ENCODE data around the gene PITPNM1. TPM values are rescaled to one million over a fixed set of nuclear protein-coding genes. Genes with fewer than 3 reads are reported as not detected.
"Not testable (repeated sequence)": the region's sequence is repeated elsewhere in the genome, so short reads cannot be mapped to it uniquely, and the experiment has no call there.

The PITPNM1 gene
- total RNA-seq, 2 experiments from 2014 or later: 90.0 to 94.8 TPM

GRCh38 chr11:67466367-67466766 is 38.8 kb downstream of the PITPNM1 start:
- Histone ChIP-seq H3K27me3 (ENCODE audit: control insufficient read depth in 1 of 2, insufficient read depth in 2 of 2, low read length in 2 of 2) (no peaks in the 10 kb centered on the region), H3K36me3 (ENCODE audit: insufficient read depth, low read length) (peaks cover 6% of the 10 kb centered on the region), H3K4me3 (ENCODE audit: low read length) (no peak overlapping the region), H3K27ac (ENCODE audit: low read depth in 1 of 2, low read length in 2 of 2) (peak overlapping the region; percentile 5 to 17), H3K9me3 (ENCODE audit: control insufficient read depth in 1 of 2, insufficient read depth in 1 of 2, low read length in 2 of 2) (no peaks in the 10 kb centered on the region), H3K4me1 (ENCODE audit: insufficient read depth, low read length) (peaks cover 61% of the 10 kb centered on the region)
- peak in 1 of 14 experiments; percentile 17 for DNase-seq
- ChIA-PET POLR2A (interaction anchor here (0.7 to 8.5 kb wide), 11 partner anchors 13 to 195 kb away, joined by 3 to 131 read pairs (median 10); partner anchors contain the start of genes AIP, CORO1B, PPP1CA and PTPRCAP), CTCF (interaction anchor here (1.6 kb wide), 1 partner anchor 84 kb away, joined by 6 read pairs; no protein-coding TSS in a partner anchor)
- H3K4me1 Mint-ChIP-seq (ENCODE audit: low read depth): peaks cover 43% of the 10 kb centered on the region
- peak overlapping the region; percentile 54 for H3K4me3 Mint-ChIP-seq
- H3K27me3 Mint-ChIP-seq: no peaks in the 10 kb centered on the region
- ATAC-seq (ENCODE audit: poor library complexity): no peak
- H3K27ac Mint-ChIP-seq: peak overlapping the region; percentile 88
- intact Hi-C loops (cut with DNase I, micrococcal nuclease): loop anchor here in 1 of 2 experiments (5.0 kb wide), 1 partner anchor 49 kb away; the partner anchor contains the start of gene CARNS1
- no peaks in the 10 kb centered on the region for H3K9me3 Mint-ChIP-seq
- H3K36me3 Mint-ChIP-seq (ENCODE audit: low read depth): no peaks in the 10 kb centered on the region
- TF ChIP-seq CTCF (IDR thresholded peaks at IDR 0.05): no peak

GRCh38 chr11:67465530-67465929 is 39.6 kb downstream of the PITPNM1 start:
- H3K27me3 ChIP-seq (ENCODE audit: control insufficient read depth in 1 of 2, insufficient read depth in 2 of 2, low read length in 2 of 2); H3K27me3 Mint-ChIP-seq; ATAC-seq (ENCODE audit: poor library complexity); H3K9me3 Mint-ChIP-seq; H3K9me3 ChIP-seq (ENCODE audit: control insufficient read depth in 1 of 2, insufficient read depth in 1 of 2, low read length in 2 of 2); H3K36me3 ChIP-seq (ENCODE audit: insufficient read depth, low read length); H3K36me3 Mint-ChIP-seq (ENCODE audit: low read depth): not testable (repeated sequence)
- peak overlapping the region; percentile 87 to 89 for H3K27ac ChIP-seq (ENCODE audit: low read depth in 1 of 2, low read length in 2 of 2)
- ChIA-PET CTCF (interaction anchor here (0.7 to 1.6 kb wide), 4 partner anchors 17 to 83 kb away, joined by 3 to 6 read pairs (median 4); partner anchors contain the start of gene AIP), POLR2A (interaction anchor here (0.7 to 8.5 kb wide), 16 partner anchors 13 to 194 kb away, joined by 3 to 131 read pairs (median 8); partner anchors contain the start of genes AIP, CORO1B, PPP1CA and PTPRCAP)
- H3K4me1 ChIP-seq (ENCODE audit: insufficient read depth, low read length): peaks cover 61% of the 10 kb centered on the region
- intact Hi-C loops (cut with DNase I, micrococcal nuclease): loop anchor here (2.0 to 5.0 kb wide), 2 partner anchors 19 to 48 kb away; partner anchors contain the start of gene CARNS1 (in 1 of the 2)
- peak overlapping the region; percentile 81 for H3K4me3 ChIP-seq (ENCODE audit: low read length)
- Mint-ChIP-seq H3K27ac (peak overlapping the region; percentile 93), H3K4me1 (ENCODE audit: low read depth) (peaks cover 43% of the 10 kb centered on the region), H3K4me3 (peak overlapping the region; percentile 89)
- DNase-seq: peak in 1 of 14 experiments; percentile 25

- ChIA-PET POLR2A (interaction anchor here (0.7 to 8.5 kb wide), 16 partner anchors 14 to 193 kb away, joined by 3 to 131 read pairs (median 8); partner anchors contain the start of genes AIP, CORO1B, POLD4 and PPP1CA), CTCF (interaction anchor here (0.7 to 1.1 kb wide), 3 partner anchors 18 to 68 kb away, joined by 3 to 4 read pairs (median 4); partner anchors contain the start of gene AIP)
- H3K4me3 ChIP-seq (ENCODE audit: low read length): peak overlapping the region; percentile 81
- H3K27me3 ChIP-seq (ENCODE audit: control insufficient read depth in 1 of 2, insufficient read depth in 2 of 2, low read length in 2 of 2): no peaks in the 10 kb centered on the region
- Mint-ChIP-seq H3K27me3 (no peaks in the 10 kb centered on the region), H3K27ac (peak overlapping the region; percentile 93), H3K4me3 (peak overlapping the region; percentile 89), H3K9me3 (no peaks in the 10 kb centered on the region), H3K36me3 (ENCODE audit: low read depth) (no peaks in the 10 kb centered on the region), H3K4me1 (ENCODE audit: low read depth) (peaks cover 44% of the 10 kb centered on the region)
- H3K4me1 ChIP-seq (ENCODE audit: insufficient read depth, low read length): peaks cover 61% of the 10 kb centered on the region
- H3K27ac ChIP-seq (ENCODE audit: low read depth in 1 of 2, low read length in 2 of 2): peak overlapping the region; percentile 87 to 89
- DNase-seq: no peak
- TF ChIP-seq CTCF (IDR thresholded peaks at IDR 0.05): no peak
- intact Hi-C loops (cut with DNase I, micrococcal nuclease): loop anchor here (2.0 to 5.0 kb wide), 2 partner anchors 18 to 48 kb away; partner anchors contain the start of gene CARNS1 (in 1 of the 2)
- peak; percentile 6 for ATAC-seq (ENCODE audit: poor library complexity)
- peaks cover 6% of the 10 kb centered on the region for H3K36me3 ChIP-seq (ENCODE audit: insufficient read depth, low read length)
- H3K9me3 ChIP-seq (ENCODE audit: control insufficient read depth in 1 of 2, insufficient read depth in 1 of 2, low read length in 2 of 2): no peaks in the 10 kb centered on the region
These were observed 40.0 kb downstream of the PITPNM1 start for GRCh38 chr11:67465189-67465510.

All from CD4-positive, alpha-beta T cell (primary cell).